Measurements from ENCODE around the gene ANKRD42. TPM values are rescaled to one million over a fixed set of nuclear protein-coding genes. Genes with fewer than 3 reads are reported as not detected.

Gene ANKRD42
- total RNA-seq, 4 donors from 2014 or later: 5.6 to 11.5 (median 8.9) TPM

DNA sequence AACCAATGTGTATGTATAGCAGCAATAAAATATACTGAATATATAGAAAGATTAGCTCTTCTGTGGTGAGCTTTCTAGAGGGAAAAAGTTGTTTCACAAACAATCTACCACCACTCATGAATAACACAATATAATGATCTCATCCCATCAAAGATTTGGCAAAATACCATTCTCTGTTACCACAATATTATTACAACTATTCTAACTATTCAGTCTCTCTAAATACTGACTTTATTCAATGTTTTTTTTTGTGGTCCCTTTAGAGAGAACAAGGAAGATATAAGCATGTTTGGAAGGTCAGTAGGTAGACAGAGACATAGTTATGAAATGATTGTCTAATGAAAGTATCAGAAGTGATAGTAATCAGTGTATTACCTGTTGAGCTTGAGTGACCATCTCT is 84.8 kb downstream of the ANKRD42 start:
- no peak for DNase-seq
- Histone ChIP-seq H3K9me3 (no peaks in the 10 kb centered on the region), H3K36me3 (peaks cover 0 to 39% (median 13%) of the 10 kb centered on the region in 4 donors), H3K4me3 (no peak overlapping the region), H3K27ac (no peak overlapping the region), H3K27me3 (no peaks in the 10 kb centered on the region), H3K4me1 (peaks cover 0 to 14% (median 6%) of the 10 kb centered on the region in 4 donors)
- in situ Hi-C loops (cut with MboI; ENCODE audit: low pct_ligation_motif_present in 1 of 4, low pct_unique_long_range_greater_than_20kb in 1 of 4, low sequenced_read_pairs in 3 of 4) (loop anchor here in 1 of 4 donors (25.0 kb wide), 1 partner anchor 534 kb away; no protein-coding TSS in a partner anchor), intact Hi-C loops (cut with DNase I; ENCODE audit: low total_unique reads) (no loop called here)
- TF ChIP-seq, protein P1, sequence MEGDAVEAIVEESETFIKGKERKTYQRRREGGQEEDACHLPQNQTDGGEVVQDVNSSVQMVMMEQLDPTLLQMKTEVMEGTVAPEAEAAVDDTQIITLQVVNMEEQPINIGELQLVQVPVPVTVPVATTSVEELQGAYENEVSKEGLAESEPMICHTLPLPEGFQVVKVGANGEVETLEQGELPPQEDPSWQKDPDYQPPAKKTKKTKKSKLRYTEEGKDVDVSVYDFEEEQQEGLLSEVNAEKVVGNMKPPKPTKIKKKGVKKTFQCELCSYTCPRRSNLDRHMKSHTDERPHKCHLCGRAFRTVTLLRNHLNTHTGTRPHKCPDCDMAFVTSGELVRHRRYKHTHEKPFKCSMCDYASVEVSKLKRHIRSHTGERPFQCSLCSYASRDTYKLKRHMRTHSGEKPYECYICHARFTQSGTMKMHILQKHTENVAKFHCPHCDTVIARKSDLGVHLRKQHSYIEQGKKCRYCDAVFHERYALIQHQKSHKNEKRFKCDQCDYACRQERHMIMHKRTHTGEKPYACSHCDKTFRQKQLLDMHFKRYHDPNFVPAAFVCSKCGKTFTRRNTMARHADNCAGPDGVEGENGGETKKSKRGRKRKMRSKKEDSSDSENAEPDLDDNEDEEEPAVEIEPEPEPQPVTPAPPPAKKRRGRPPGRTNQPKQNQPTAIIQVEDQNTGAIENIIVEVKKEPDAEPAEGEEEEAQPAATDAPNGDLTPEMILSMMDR (IDR thresholded peaks at IDR 0.05): no peak
- TF ChIP-seq POLR2AphosphoS5 (IDR thresholded peaks at IDR 0.05): no peak
- no peak for TF ChIP-seq POLR2A (IDR thresholded peaks at IDR 0.05)
- TF ChIP-seq EP300 (IDR thresholded peaks at IDR 0.05; ENCODE audit: low read depth): no peak

DNA sequence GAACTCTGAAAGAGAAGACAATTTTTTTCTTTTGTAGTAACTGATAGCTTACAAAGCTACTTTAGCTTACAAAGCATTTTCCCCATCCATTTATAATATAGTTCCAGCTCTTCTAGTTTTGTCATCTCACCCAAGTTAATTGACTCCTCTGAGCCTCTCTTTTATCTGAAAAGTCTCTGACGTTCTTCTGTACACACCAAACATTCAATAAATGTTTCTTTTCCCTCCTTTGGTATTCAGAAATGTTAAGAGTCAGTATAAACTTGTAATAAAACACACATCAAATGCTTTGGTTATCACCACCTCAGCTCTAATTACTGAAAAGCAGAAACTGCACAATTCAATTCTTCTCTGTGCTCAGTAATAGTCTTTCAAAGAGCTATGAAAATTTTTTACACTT is 86.7 kb downstream of the ANKRD42 start:
- Histone ChIP-seq H3K27me3 (no peaks in the 10 kb centered on the region), H3K9me3 (no peaks in the 10 kb centered on the region), H3K36me3 (peaks cover 0 to 26% (median 10%) of the 10 kb centered on the region in 4 donors), H3K4me1 (peaks cover 10 to 32% (median 20%) of the 10 kb centered on the region in 4 donors), H3K4me3 (no peak overlapping the region), H3K27ac (no peak overlapping the region)
- DNase-seq: no peak
- intact Hi-C loops (cut with DNase I; ENCODE audit: low total_unique reads): no loop called here
- 62 to 67% methylated on average over 1 of the region's 1 CpG for WGBS, 2 donors (ENCODE audit: low coverage in 1 of 2)
- TF ChIP-seq, protein P1 (IDR thresholded peaks at IDR 0.05): no peak
- TF ChIP-seq POLR2A (IDR thresholded peaks at IDR 0.05) (no peak), POLR2AphosphoS5 (IDR thresholded peaks at IDR 0.05) (no peak), EP300 (IDR thresholded peaks at IDR 0.05; ENCODE audit: low read depth) (no peak)
- in situ Hi-C loops (cut with MboI; ENCODE audit: low pct_ligation_motif_present in 1 of 4, low pct_unique_long_range_greater_than_20kb in 1 of 4, low sequenced_read_pairs in 3 of 4): loop anchor here in 2 of 4 donors (10.0 to 25.0 kb wide), 2 partner anchors 375 to 532 kb away; partner anchors contain the start of genes DDIAS (in 1 of the 2) and PRCP (in 1 of the 2)

DNA sequence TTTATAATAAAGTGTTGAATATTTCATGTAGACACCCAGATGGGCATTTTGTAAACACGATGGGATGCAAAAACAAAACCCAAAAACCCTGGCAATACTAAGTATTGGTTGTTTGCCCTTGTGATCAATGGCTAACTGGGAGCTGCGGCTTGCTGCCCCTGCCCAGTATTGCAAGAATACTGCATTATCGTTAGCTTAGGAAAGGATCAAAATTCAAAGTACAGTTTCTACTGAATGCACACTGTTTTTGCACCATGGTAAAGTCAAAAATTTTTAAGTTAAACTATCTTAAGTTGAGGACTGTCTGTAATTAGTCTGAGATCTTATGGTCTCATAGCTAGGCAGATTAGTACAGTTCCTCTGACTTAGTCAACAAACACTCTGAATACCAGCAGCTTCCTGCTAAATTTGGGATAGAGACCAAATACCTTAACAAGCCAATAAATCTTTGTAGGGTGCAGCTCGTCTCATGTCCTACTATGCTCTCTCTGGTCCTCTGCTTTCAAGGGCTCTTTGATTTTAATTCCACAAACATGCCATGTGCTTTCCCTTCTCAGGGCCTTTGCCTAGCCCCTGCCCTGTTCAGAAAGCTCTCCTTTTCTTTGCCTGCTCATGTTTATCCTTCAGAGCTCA is 88.7 kb downstream of the ANKRD42 start:
- no peak for DNase-seq
- 61 to 66% methylated on average over 4 of the region's 4 CpGs for WGBS, 2 donors (ENCODE audit: low coverage in 1 of 2)
- intact Hi-C loops (cut with DNase I; ENCODE audit: low total_unique reads) (no loop called here), in situ Hi-C loops (cut with MboI; ENCODE audit: low pct_ligation_motif_present in 1 of 4, low pct_unique_long_range_greater_than_20kb in 1 of 4, low sequenced_read_pairs in 3 of 4) (loop anchor here in 2 of 4 donors (10.0 to 25.0 kb wide), 2 partner anchors 377 to 530 kb away; partner anchors contain the start of genes DDIAS (in 1 of the 2) and PRCP (in 1 of the 2))
- H3K4me1 ChIP-seq: peaks cover 10 to 37% (median 20%) of the 10 kb centered on the region in 4 donors
- no peaks in the 10 kb centered on the region for H3K9me3 ChIP-seq
- TF ChIP-seq, protein P1 (IDR thresholded peaks at IDR 0.05): no peak
- no peak for TF ChIP-seq POLR2A (IDR thresholded peaks at IDR 0.05)
- no peak for TF ChIP-seq POLR2AphosphoS5 (IDR thresholded peaks at IDR 0.05)
- no peak for TF ChIP-seq EP300 (IDR thresholded peaks at IDR 0.05; ENCODE audit: low read depth)
- H3K4me3 ChIP-seq: no peak overlapping the region
- H3K27me3 ChIP-seq: no peaks in the 10 kb centered on the region
- H3K36me3 ChIP-seq: peaks cover 0 to 14% (median 5%) of the 10 kb centered on the region in 4 donors
- H3K27ac ChIP-seq: no peak overlapping the region

DNA sequence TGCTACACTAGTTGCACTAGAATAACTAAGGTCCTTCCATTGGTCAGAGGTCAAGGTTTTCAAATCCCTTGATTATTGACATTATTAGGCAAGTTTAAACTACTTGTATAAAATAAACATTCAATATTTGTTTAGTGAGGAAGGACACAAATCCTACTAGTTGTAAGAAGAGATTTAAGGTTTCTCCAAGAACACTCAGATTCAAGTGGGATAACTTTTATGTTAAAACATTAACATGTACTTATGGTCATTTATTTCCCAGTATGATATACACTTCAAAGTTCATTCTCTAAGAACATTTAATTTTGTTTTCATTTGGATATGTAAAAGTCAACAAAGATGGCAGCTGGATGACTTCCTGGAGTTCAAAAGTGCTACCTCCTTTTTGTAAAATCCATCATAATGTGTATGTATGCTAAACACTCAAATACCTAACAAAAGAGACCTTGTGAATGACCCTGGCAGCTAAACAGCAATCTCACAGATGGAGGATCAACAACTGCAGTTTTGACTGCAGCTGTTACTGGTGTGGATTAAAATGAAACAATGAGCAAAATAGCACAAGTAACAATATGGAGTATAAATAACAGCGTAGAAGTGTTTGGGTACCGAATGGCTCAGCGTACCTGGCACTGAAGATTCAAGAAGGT is 91.1 kb downstream of the ANKRD42 start:
- in situ Hi-C loops (cut with MboI; ENCODE audit: low pct_ligation_motif_present in 1 of 4, low pct_unique_long_range_greater_than_20kb in 1 of 4, low sequenced_read_pairs in 3 of 4) (loop anchor here in 2 of 4 donors (10.0 to 25.0 kb wide), 2 partner anchors 380 to 528 kb away; partner anchors contain the start of genes DDIAS (in 1 of the 2) and PRCP (in 1 of the 2)), intact Hi-C loops (cut with DNase I; ENCODE audit: low total_unique reads) (no loop called here)
- H3K27me3 ChIP-seq: no peaks in the 10 kb centered on the region
- DNase-seq: no peak
- no peaks in the 10 kb centered on the region for H3K9me3 ChIP-seq
- no peaks in the 10 kb centered on the region for H3K36me3 ChIP-seq
- peak overlapping the region; percentile 93 to 99 (median 98) for H3K27ac ChIP-seq
- H3K4me3 ChIP-seq: peak overlapping the region; percentile 67 to 85 (median 72)
- no peak for TF ChIP-seq POLR2AphosphoS5 (IDR thresholded peaks at IDR 0.05)
- TF ChIP-seq EP300 (IDR thresholded peaks at IDR 0.05; ENCODE audit: low read depth): no peak
- no peak for TF ChIP-seq POLR2A (IDR thresholded peaks at IDR 0.05)
- TF ChIP-seq, protein P1 (IDR thresholded peaks at IDR 0.05): no peak
- H3K4me1 ChIP-seq: peaks cover 10 to 37% (median 20%) of the 10 kb centered on the region in 4 donors
- WGBS, 2 donors (ENCODE audit: low coverage in 1 of 2): 8 to 30% methylated on average over 3 of the region's 3 CpGs

Data from transverse colon (tissue), 4 donors.